ENCODE results near the gene FIBCD1. TPM values are rescaled to one million over a fixed set of nuclear protein-coding genes. Genes with fewer than 3 reads are reported as not detected.

FIBCD1 gene
- total and polyA plus RNA-seq, 12 donors = 0.11 to 55.7 (median 18.3) TPM

DNA sequence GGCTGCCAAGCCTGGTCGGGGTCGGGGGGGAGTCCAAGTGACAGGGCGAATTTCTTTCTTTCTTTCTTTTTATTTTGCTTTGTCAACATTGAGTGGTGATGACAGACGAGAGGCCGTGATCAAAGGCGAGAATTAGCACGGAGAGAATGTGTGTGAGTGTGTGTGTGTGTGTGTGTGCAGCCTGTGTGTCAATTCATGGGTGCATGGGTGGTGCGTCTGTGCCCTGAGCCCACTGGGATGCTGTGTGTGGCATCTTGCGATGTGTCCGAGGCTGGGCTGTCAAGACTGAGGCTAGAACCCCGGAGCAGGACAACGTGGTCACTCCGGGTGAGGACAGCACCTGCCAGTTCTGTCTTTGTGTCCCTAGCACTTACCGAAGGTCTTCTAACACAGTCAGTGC lies 4.7 kb upstream of the FIBCD1 start:
- TF ChIP-seq, protein P1, sequence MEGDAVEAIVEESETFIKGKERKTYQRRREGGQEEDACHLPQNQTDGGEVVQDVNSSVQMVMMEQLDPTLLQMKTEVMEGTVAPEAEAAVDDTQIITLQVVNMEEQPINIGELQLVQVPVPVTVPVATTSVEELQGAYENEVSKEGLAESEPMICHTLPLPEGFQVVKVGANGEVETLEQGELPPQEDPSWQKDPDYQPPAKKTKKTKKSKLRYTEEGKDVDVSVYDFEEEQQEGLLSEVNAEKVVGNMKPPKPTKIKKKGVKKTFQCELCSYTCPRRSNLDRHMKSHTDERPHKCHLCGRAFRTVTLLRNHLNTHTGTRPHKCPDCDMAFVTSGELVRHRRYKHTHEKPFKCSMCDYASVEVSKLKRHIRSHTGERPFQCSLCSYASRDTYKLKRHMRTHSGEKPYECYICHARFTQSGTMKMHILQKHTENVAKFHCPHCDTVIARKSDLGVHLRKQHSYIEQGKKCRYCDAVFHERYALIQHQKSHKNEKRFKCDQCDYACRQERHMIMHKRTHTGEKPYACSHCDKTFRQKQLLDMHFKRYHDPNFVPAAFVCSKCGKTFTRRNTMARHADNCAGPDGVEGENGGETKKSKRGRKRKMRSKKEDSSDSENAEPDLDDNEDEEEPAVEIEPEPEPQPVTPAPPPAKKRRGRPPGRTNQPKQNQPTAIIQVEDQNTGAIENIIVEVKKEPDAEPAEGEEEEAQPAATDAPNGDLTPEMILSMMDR (IDR thresholded peaks at IDR 0.05) = no peak
- no peak for TF ChIP-seq POLR2A (IDR thresholded peaks at IDR 0.05)
- Histone ChIP-seq H3K36me3 (replicated peaks in 1 of 2) (no peaks in the 10 kb centered on the region), H3K27ac (no peak overlapping the region), H3K4me3 (no peak overlapping the region), H3K4me1 (replicated peaks in 1 of 2) (peaks cover 6 to 9% of the 10 kb centered on the region in 2 donors), H3K9me3 (replicated peaks in 1 of 3) (no peaks in the 10 kb centered on the region), H3K27me3 (peaks cover 25% of the 10 kb centered on the region)
- intact Hi-C loops (cut with DNase I) = loop anchor here (5.0 kb wide), 2 partner anchors 76 to 246 kb away; no protein-coding TSS in a partner anchor
- DNase-seq = no peak
- WGBS, 4 donors = 45 to 60% (median 50%) methylated on average over 13 to 14 of the region's 14 CpGs

- no peak overlapping the region for H3K27ac ChIP-seq
- H3K4me1 ChIP-seq (replicated peaks in 1 of 2) = peaks cover 8 to 13% of the 10 kb centered on the region in 2 donors
- intact Hi-C loops (cut with DNase I) = loop anchor here (5.0 kb wide), 2 partner anchors 76 to 246 kb away; no protein-coding TSS in a partner anchor
- H3K4me3 ChIP-seq = no peak overlapping the region
- no peak for DNase-seq
- TF ChIP-seq POLR2A (IDR thresholded peaks at IDR 0.05) = no peak
- 41 to 71% (median 54%) methylated on average over 7 to 13 of the region's 13 CpGs for WGBS, 4 donors
- no peaks in the 10 kb centered on the region for H3K36me3 ChIP-seq (replicated peaks in 1 of 2)
- H3K27me3 ChIP-seq = peaks cover 27% of the 10 kb centered on the region
- H3K9me3 ChIP-seq (replicated peaks in 1 of 3) = no peaks in the 10 kb centered on the region
Measured at GRCh38 chr9:130943221-130943620, 4.2 kb upstream of the FIBCD1 start.

GRCh38 chr9:130942679-130943078 lies 3.6 kb upstream of the FIBCD1 start:
- H3K36me3 ChIP-seq (replicated peaks in 1 of 2) = no peaks in the 10 kb centered on the region
- H3K4me1 ChIP-seq (replicated peaks in 1 of 2) = peaks cover 12 to 16% of the 10 kb centered on the region in 2 donors
- no peak overlapping the region for H3K4me3 ChIP-seq
- 72 to 79% (median 75%) methylated on average over 10 of the region's 10 CpGs for WGBS, 4 donors
- intact Hi-C loops (cut with DNase I) = loop anchor here (5.0 kb wide), 2 partner anchors 75 to 245 kb away; no protein-coding TSS in a partner anchor
- H3K27me3 ChIP-seq = peaks cover 33% of the 10 kb centered on the region
- TF ChIP-seq, protein P1 (IDR thresholded peaks at IDR 0.05) = no peak
- TF ChIP-seq POLR2A (IDR thresholded peaks at IDR 0.05) = no peak
- H3K27ac ChIP-seq = no peak overlapping the region
- H3K9me3 ChIP-seq (replicated peaks in 1 of 3) = no peaks in the 10 kb centered on the region
- DNase-seq = no peak

- Histone ChIP-seq H3K4me3 (no peak overlapping the region), H3K9me3 (replicated peaks in 1 of 3) (no peaks in the 10 kb centered on the region), H3K36me3 (replicated peaks in 1 of 2) (no peaks in the 10 kb centered on the region), H3K27me3 (peaks cover 39% of the 10 kb centered on the region), H3K4me1 (replicated peaks in 1 of 2) (peaks cover 12 to 17% of the 10 kb centered on the region in 2 donors), H3K27ac (no peak overlapping the region)
- TF ChIP-seq POLR2A (IDR thresholded peaks at IDR 0.05) = no peak
- TF ChIP-seq, protein P1 (IDR thresholded peaks at IDR 0.05) = no peak
- intact Hi-C loops (cut with DNase I) = loop anchor here (5.0 kb wide), 2 partner anchors 75 to 245 kb away; no protein-coding TSS in a partner anchor
- DNase-seq = no peak
- 68 to 77% (median 72%) methylated on average over 6 of the region's 6 CpGs for WGBS, 4 donors
Measured at GRCh38 chr9:130942084-130942483, 3.0 kb upstream of the FIBCD1 start.
